ENCODE results near the gene FSIP2. TPM values are rescaled to one million over a fixed set of nuclear protein-coding genes. Genes with fewer than 3 reads are reported as not detected.
"Not testable (repeated sequence)": the region's sequence is repeated elsewhere in the genome, so short reads cannot be mapped to it uniquely, and the experiment has no call there.

The FSIP2 gene
- polyA plus RNA-seq, 1 donor, result 1.8 TPM

DNA sequence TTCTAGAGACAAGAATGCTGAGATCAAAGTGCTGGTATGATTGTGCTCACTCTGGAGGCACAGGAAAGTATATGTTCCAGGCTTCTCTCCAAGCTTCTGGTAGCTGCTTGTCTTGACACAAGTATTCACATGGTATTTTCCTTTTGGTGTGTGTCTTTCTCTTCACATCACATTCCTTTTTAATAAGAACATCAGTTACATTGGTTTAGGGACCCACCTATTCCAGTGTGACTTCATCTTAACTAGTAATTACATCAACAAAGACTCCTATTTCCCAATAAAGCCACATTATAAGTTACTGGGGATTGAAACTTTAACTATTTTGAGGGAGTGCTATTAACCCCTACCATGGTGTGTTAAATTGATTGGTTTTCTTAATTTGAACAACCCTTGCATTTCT, 119.1 kb downstream of the FSIP2 start:
- no peaks in the 10 kb centered on the region for H3K9me3 ChIP-seq (ENCODE audit: control insufficient read depth, low read depth, low read length)
- no peaks in the 10 kb centered on the region for H3K4me1 ChIP-seq (ENCODE audit: control insufficient read depth, insufficient read depth, low read length)
- H3K4me3 ChIP-seq (ENCODE audit: low read length), result no peak overlapping the region
- no peaks in the 10 kb centered on the region for H3K36me3 ChIP-seq (ENCODE audit: control insufficient read depth, insufficient read depth, low read length)
- no peaks in the 10 kb centered on the region for H3K27me3 ChIP-seq (ENCODE audit: control insufficient read depth, insufficient read depth, low read length)
- no peak for DNase-seq
- H3K27ac ChIP-seq (ENCODE audit: low read length), result no peak overlapping the region

DNA sequence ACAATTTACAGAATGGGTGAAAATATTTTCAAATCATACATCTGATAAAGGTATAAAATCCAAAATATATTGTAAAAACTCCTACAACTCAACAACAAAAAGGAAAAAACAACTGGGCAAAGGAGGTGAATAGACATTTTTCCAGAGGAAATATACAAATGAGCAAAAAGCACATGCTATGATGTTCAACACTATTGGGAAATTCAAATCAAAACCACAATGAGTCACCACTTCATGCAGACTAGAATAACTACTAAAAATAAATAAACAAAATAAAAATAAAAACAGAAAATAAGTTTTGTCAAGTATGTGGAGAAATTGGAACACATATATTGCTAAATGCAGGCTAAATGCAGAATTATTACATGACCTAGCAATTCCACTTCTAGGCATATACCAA, 120.9 kb downstream of the FSIP2 start:
- no peak overlapping the region for H3K4me3 ChIP-seq (ENCODE audit: low read length)

DNA sequence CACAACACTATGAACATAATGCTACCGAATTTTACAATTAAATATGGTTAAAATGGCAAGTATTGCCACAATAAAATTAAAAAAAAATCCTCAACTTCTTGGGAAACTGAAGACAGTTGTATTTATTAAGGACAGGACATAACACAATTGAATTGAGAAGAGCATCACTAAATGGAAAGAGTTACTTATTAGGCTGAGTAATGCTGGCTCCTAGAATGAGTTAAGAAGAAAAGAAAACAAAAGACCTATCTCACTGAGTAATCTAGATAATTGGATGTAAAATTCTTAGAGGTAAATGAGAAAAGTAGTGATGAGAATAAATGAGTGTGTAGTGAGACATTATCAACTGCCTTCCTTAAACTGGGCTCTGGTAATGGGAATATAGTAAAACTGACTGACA, 121.7 kb downstream of the FSIP2 start:
- DNase-seq, result no peak
- 100% methylated on average over 1 of the region's 1 CpG for WGBS (ENCODE audit: insufficient coverage, low lambda C conversion rate)

More for the DNA sequence above, 120.9 kb downstream of the FSIP2 start:
- no peaks in the 10 kb centered on the region for H3K4me1 ChIP-seq (ENCODE audit: control insufficient read depth, insufficient read depth, low read length)
- no peaks in the 10 kb centered on the region for H3K9me3 ChIP-seq (ENCODE audit: control insufficient read depth, low read depth, low read length)
- no peaks in the 10 kb centered on the region for H3K27me3 ChIP-seq (ENCODE audit: control insufficient read depth, insufficient read depth, low read length)
- no peak overlapping the region for H3K27ac ChIP-seq (ENCODE audit: low read length)
- no peak for DNase-seq
- H3K36me3 ChIP-seq (ENCODE audit: control insufficient read depth, insufficient read depth, low read length), result no peaks in the 10 kb centered on the region

DNA sequence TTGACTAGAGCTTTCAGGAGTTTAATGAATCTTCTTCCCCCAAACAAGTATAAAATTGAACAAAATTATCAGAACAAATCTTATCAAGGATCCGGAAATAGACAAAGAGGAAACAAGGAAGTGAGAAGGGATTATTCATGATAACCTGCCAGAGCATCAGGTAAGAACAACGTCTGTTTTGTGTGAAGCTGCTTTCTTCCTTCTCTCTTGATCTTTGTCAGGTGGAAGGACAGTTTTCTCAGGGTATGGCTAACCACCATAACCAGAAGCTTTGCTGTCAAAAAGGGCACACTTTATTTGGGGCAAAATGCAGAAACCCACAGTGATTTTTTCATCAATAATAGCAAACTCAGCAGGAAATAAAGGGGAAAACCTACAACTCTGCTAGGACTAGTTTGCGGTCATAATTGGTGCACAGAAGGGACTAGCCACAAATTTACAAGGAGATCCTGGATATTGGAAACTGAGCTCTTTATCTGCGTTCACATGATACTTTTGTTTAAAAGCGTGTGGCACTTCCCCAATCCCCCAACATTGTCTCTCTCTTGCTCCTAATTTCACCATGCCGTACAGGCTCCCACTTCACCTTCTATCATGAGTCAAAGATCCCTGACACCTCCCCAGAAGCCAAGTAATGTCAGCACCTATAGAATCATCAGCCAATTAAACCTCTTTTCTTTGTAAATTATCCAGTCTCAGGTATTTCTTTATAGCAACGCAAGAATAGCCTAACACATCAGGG, 124.2 kb downstream of the FSIP2 start:
- H3K4me3 ChIP-seq (ENCODE audit: low read length), result no peak overlapping the region

More for the DNA sequence above, 121.7 kb downstream of the FSIP2 start:
- H3K36me3 ChIP-seq (ENCODE audit: control insufficient read depth, insufficient read depth, low read length), result no peaks in the 10 kb centered on the region
- no peaks in the 10 kb centered on the region for H3K9me3 ChIP-seq (ENCODE audit: control insufficient read depth, low read depth, low read length)
- H3K27me3 ChIP-seq (ENCODE audit: control insufficient read depth, insufficient read depth, low read length), result no peaks in the 10 kb centered on the region
- H3K4me1 ChIP-seq (ENCODE audit: control insufficient read depth, insufficient read depth, low read length), result no peaks in the 10 kb centered on the region
- H3K27ac ChIP-seq (ENCODE audit: low read length), result no peak overlapping the region
- H3K4me3 ChIP-seq (ENCODE audit: low read length), result no peak overlapping the region

DNA sequence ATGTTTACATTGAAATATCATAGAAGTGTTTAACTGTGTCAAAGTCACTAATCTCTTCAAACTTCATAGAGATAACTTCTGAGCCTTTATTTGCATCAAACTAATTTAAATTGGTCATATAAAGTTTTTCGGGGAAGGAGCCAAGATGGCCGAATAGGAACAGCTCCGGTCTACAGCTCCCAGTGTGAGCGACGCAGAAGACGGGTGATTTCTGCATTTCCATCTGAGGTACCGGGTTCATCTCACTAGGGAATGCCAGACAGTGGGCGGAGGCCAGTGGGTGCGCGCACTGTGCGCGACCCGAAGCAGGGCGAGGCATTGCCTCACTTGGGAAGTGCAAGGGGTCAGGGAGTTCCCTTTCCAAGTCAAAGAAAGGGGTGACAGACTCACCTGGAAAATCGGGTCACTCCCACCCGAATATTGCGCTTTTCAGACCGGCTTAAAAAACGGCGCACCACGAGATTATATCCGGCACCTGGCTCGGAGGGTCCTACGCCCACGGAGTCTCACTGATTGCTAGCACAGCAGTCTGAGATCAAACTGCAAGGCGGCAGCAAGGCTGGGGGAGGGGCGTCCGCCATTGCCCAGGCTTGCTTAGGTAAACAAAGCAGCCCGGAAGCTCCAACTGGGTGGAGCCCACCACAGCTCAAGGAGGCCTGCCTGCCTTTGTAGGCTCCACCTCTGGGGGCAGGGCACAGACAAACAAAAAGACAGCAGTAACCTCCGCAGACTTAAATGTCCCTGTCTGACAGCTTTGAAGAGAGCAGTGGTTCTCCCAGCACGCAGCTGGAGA, 126.1 kb downstream of the FSIP2 start:
- no CpG with 5 or more reads among the region's 31 CpGs for WGBS (ENCODE audit: insufficient coverage, low lambda C conversion rate)
- not testable (repeated sequence) for DNase-seq; H3K9me3 ChIP-seq (ENCODE audit: control insufficient read depth, low read depth, low read length); H3K27me3 ChIP-seq (ENCODE audit: control insufficient read depth, insufficient read depth, low read length); H3K4me1 ChIP-seq (ENCODE audit: control insufficient read depth, insufficient read depth, low read length); H3K36me3 ChIP-seq (ENCODE audit: control insufficient read depth, insufficient read depth, low read length); H3K27ac ChIP-seq (ENCODE audit: low read length); H3K4me3 ChIP-seq (ENCODE audit: low read length)

More for the DNA sequence above, 124.2 kb downstream of the FSIP2 start:
- Histone ChIP-seq H3K27me3 (ENCODE audit: control insufficient read depth, insufficient read depth, low read length) (no peaks in the 10 kb centered on the region), H3K36me3 (ENCODE audit: control insufficient read depth, insufficient read depth, low read length) (no peaks in the 10 kb centered on the region), H3K27ac (ENCODE audit: low read length) (no peak overlapping the region), H3K9me3 (ENCODE audit: control insufficient read depth, low read depth, low read length) (no peaks in the 10 kb centered on the region), H3K4me1 (ENCODE audit: control insufficient read depth, insufficient read depth, low read length) (no peaks in the 10 kb centered on the region)
- no peak for DNase-seq
- 80% methylated on average over 2 of the region's 7 CpGs for WGBS (ENCODE audit: insufficient coverage, low lambda C conversion rate)

DNA sequence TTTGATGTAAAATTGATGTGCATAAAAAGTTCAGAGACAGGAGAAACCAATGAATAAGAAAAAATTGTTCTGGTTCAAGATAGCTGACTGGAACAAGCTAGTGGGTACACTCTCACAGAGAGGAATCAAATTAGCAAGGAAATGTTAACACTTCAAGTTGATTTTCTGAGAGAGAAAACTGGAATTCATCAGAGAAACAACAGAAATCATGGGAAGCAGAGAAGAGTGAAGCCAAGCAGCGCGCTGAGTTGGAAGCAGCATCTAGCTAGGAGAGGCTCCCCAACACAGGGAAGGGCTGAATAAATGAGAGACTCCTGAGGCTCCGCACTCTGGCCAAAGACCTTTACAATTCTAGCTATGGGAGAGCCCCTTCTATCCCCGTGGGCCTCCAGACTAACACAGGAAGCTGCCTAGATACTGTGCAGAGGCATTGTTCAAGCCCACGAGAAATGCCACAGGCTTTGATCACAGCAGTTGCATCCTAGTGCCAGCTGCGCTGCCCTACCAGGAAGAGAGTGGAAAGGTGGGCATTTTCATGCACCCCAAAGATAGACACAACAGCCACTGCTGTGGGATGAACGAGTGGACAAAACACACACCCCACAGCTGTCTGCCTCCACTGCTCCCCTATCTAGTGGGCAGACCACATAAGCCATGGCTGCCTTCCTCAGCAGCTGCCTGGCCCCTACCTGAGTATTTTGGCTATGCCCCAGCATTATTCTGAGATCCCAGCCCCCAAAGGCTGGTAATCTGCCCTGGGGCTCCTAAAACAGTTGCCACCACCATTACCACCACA, 136.7 kb downstream of the FSIP2 start:
- Histone ChIP-seq H3K9me3 (ENCODE audit: control insufficient read depth, low read depth, low read length) (no peaks in the 10 kb centered on the region), H3K36me3 (ENCODE audit: control insufficient read depth, insufficient read depth, low read length) (no peaks in the 10 kb centered on the region), H3K27me3 (ENCODE audit: control insufficient read depth, insufficient read depth, low read length) (no peaks in the 10 kb centered on the region), H3K4me3 (ENCODE audit: low read length) (no peak overlapping the region), H3K4me1 (ENCODE audit: control insufficient read depth, insufficient read depth, low read length) (no peaks in the 10 kb centered on the region), H3K27ac (ENCODE audit: low read length) (no peak overlapping the region)
- WGBS (ENCODE audit: insufficient coverage, low lambda C conversion rate), result no CpG with 5 or more reads among the region's 7 CpGs
- DNase-seq, result no peak

DNA sequence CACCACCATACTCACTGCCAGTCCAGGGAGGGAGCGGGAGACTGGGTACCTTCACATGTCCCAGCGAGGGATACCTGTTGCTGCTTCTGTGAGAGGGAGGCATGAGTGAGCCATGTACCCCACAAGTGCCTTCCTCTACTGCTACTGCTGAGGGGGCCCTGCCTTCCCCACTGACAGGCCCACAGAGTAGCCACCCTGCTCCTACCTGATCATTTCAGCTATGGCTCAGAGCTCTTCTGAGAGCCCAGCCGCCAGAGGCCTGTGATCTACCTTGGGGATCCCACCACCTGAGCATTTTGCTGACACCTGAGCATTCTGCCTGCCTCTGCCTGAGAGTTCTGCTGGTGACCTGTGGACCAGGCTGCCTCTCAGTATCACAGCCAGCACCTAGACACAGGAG, 137.6 kb downstream of the FSIP2 start:
- H3K4me3 ChIP-seq (ENCODE audit: low read length), result no peak overlapping the region
- DNase-seq, result no peak
- H3K27ac ChIP-seq (ENCODE audit: low read length), result no peak overlapping the region
- no peaks in the 10 kb centered on the region for H3K9me3 ChIP-seq (ENCODE audit: control insufficient read depth, low read depth, low read length)
- no peaks in the 10 kb centered on the region for H3K36me3 ChIP-seq (ENCODE audit: control insufficient read depth, insufficient read depth, low read length)
- WGBS (ENCODE audit: insufficient coverage, low lambda C conversion rate), result no CpG with 5 or more reads among the region's 3 CpGs
- no peaks in the 10 kb centered on the region for H3K27me3 ChIP-seq (ENCODE audit: control insufficient read depth, insufficient read depth, low read length)
- no peaks in the 10 kb centered on the region for H3K4me1 ChIP-seq (ENCODE audit: control insufficient read depth, insufficient read depth, low read length)

DNA sequence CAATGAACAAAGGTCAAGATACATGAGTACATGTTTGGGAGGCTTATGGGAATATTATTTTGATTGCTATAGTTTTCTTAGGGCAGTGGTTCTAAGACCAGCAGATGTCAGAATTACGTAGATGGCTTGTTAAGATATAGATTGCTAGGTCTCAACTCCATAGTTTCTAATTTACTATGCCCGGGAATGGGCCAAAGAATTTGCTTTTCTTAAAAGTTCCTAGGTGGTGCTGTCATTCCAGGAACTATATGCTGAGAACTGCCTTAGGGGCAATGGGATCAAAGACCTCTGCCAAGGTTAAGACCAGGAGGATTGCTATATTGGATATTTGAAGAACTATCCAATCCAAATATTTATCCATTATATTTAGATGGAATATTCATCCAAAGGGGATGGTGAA, 141.8 kb downstream of the FSIP2 start:
- H3K27me3 ChIP-seq (ENCODE audit: control insufficient read depth, insufficient read depth, low read length), result no peaks in the 10 kb centered on the region
- H3K36me3 ChIP-seq (ENCODE audit: control insufficient read depth, insufficient read depth, low read length), result no peaks in the 10 kb centered on the region
- H3K27ac ChIP-seq (ENCODE audit: low read length), result no peak overlapping the region
- H3K4me1 ChIP-seq (ENCODE audit: control insufficient read depth, insufficient read depth, low read length), result no peaks in the 10 kb centered on the region
- no peak for DNase-seq
- WGBS (ENCODE audit: insufficient coverage, low lambda C conversion rate), result 80% methylated on average over 1 of the region's 2 CpGs
- no peaks in the 10 kb centered on the region for H3K9me3 ChIP-seq (ENCODE audit: control insufficient read depth, low read depth, low read length)
- H3K4me3 ChIP-seq (ENCODE audit: low read length), result no peak overlapping the region

All from large intestine (tissue), 3 donors.